Dermis blood vessel endothelial cell (primary cell): ENCODE results near the gene KIF6. TPM values are rescaled to one million over a fixed set of nuclear protein-coding genes. Genes with fewer than 3 reads are reported as not detected.

Source experiments
- total RNA-seq: library from RNA; depleted of rRNA; stranded (reverse); fragments of >200 nt; gene quantifications from 2 replicates; pipeline ENCODE4 v1.2.3, GENCODE V29; 2014

Gene KIF6
- total RNA-seq, 1 donor from 2014 or later, result not detected

Other genes with a start within 250 kb of the KIF6 start
- 0.14 and 0.34 TPM in 2 replicates for gene DAAM2, start 67.0 kb upstream of the KIF6 start, total RNA-seq
- 12.8 and 19.7 TPM in 2 replicates for gene MOCS1, start 209.1 kb upstream of the KIF6 start, total RNA-seq